ENCODE results near the gene XPC. TPM values are rescaled to one million over a fixed set of nuclear protein-coding genes. Genes with fewer than 3 reads are reported as not detected.
"Not testable (repeated sequence)": the region's sequence is repeated elsewhere in the genome, so short reads cannot be mapped to it uniquely, and the experiment has no call there.

XPC gene
- total RNA-seq, 4 donors from 2014 or later: 14.4 to 47.9 (median 30.0) TPM

- TF ChIP-seq CTCF (IDR thresholded peaks at IDR 0.05) (no peak), POLR2A (IDR thresholded peaks at IDR 0.05) (no peak)
- 37 to 53% methylated on average over 10 to 14 of the region's 15 CpGs for WGBS, 2 donors
- no peak for DNase-seq
- Histone ChIP-seq H3K9me3 (no peaks in the 10 kb centered on the region), H3K36me3 (peaks cover 0 to 35% (median 2%) of the 10 kb centered on the region in 3 donors), H3K4me1 (peaks cover 26 to 78% (median 42%) of the 10 kb centered on the region in 3 donors), H3K27me3 (no peaks in the 10 kb centered on the region), H3K27ac (peak overlapping the region; percentile 94 to 99 (median 97)), H3K4me3 (peak overlapping the region; percentile 77 to 89 (median 87))
- intact Hi-C loops (cut with DNase I): no loop called here
Observed at GRCh38 chr3:14123308-14124222, 54.8 kb downstream of the XPC start.

GRCh38 chr3:14122301-14122700, 56.1 kb downstream of the XPC start:
- Histone ChIP-seq H3K9me3 (no peaks in the 10 kb centered on the region), H3K36me3 (peaks cover 0 to 22% (median 0%) of the 10 kb centered on the region in 3 donors), H3K27me3 (no peaks in the 10 kb centered on the region), H3K4me3 (no peak overlapping the region), H3K4me1 (peaks cover 30 to 77% (median 45%) of the 10 kb centered on the region in 3 donors), H3K27ac (peak overlapping the region in 2 of 4 donors; percentile 98 to 99)
- DNase-seq: no peak
- TF ChIP-seq CTCF (IDR thresholded peaks at IDR 0.05) (no peak), POLR2A (IDR thresholded peaks at IDR 0.05) (no peak)
- WGBS, 2 donors: 47 to 53% methylated on average over 2 to 3 of the region's 3 CpGs
- intact Hi-C loops (cut with DNase I): no loop called here

GRCh38 chr3:14121859-14122258, 56.5 kb downstream of the XPC start:
- Histone ChIP-seq H3K36me3 (peaks cover 0 to 18% (median 0%) of the 10 kb centered on the region in 3 donors), H3K27ac (peak overlapping the region in 2 of 4 donors; percentile 31 to 98), H3K9me3 (no peaks in the 10 kb centered on the region), H3K27me3 (no peaks in the 10 kb centered on the region), H3K4me1 (peaks cover 26 to 73% (median 40%) of the 10 kb centered on the region in 3 donors), H3K4me3 (no peak overlapping the region)
- TF ChIP-seq POLR2A (IDR thresholded peaks at IDR 0.05) (no peak), CTCF (IDR thresholded peaks at IDR 0.05) (no peak)
- DNase-seq: no peak
- WGBS, 2 donors: 76% methylated on average over 5 of the region's 5 CpGs
- intact Hi-C loops (cut with DNase I): no loop called here

- DNase-seq; intact Hi-C loops (cut with DNase I); H3K4me3 ChIP-seq; H3K9me3 ChIP-seq; H3K27ac ChIP-seq; H3K27me3 ChIP-seq: not testable (repeated sequence)
- peaks cover 18 to 64% (median 31%) of the 10 kb centered on the region in 3 donors for H3K4me1 ChIP-seq
- peaks cover 0 to 21% (median 3%) of the 10 kb centered on the region in 3 donors for H3K36me3 ChIP-seq
- WGBS, 2 donors: 100% methylated on average over 1 to 2 of the region's 2 CpGs
Observed at GRCh38 chr3:14120921-14121448, 57.4 kb downstream of the XPC start.

- peak overlapping the region in 2 of 4 donors; percentile 70 to 73 for H3K27ac ChIP-seq
- intact Hi-C loops (cut with DNase I): no loop called here
- no peak for DNase-seq
- H3K4me3 ChIP-seq: no peak overlapping the region
- H3K27me3 ChIP-seq: no peaks in the 10 kb centered on the region
- H3K4me1 ChIP-seq: peaks cover 18 to 58% (median 29%) of the 10 kb centered on the region in 3 donors
- H3K36me3 ChIP-seq: peaks cover 0 to 27% (median 9%) of the 10 kb centered on the region in 3 donors
- 92% methylated on average over 11 of the region's 11 CpGs for WGBS, 2 donors
- no peaks in the 10 kb centered on the region for H3K9me3 ChIP-seq
- TF ChIP-seq POLR2A (IDR thresholded peaks at IDR 0.05): no peak
- TF ChIP-seq CTCF (IDR thresholded peaks at IDR 0.05): no peak
Observed at GRCh38 chr3:14120111-14120920, 58.1 kb downstream of the XPC start.
